Measurements from ENCODE around the gene HNF4A. TPM values are rescaled to one million over a fixed set of nuclear protein-coding genes. Genes with fewer than 3 reads are reported as not detected.

The HNF4A gene
- total RNA-seq, 3 donors from 2014 or later: 125 to 332 (median 237) TPM

GRCh38 chr20:44407402-44408184 is 52.1 kb downstream of the HNF4A start:
- ATAC-seq (peak; percentile 88), DNase-seq (peak; percentile 89 to 91 (median 91))
- Histone ChIP-seq H3K36me3 (ENCODE audit: low read depth) (no peaks in the 10 kb centered on the region), H3K4me3 (no peak overlapping the region), H3K9me3 (no peaks in the 10 kb centered on the region), H3K4me1 (ENCODE audit: low read depth) (peaks cover 41% of the 10 kb centered on the region)
- TF ChIP-seq CTCF (IDR thresholded peaks at IDR 0.05): no peak
- intact Hi-C loops (cut with DNase I, micrococcal nuclease): no loop called here

GRCh38 chr20:44409132-44409600 is 53.7 kb downstream of the HNF4A start:
- no peak for ATAC-seq
- no peak for TF ChIP-seq CTCF (IDR thresholded peaks at IDR 0.05)
- peaks cover 38% of the 10 kb centered on the region for H3K4me1 ChIP-seq (ENCODE audit: low read depth)

GRCh38 chr20:44410583-44411019 is 55.1 kb downstream of the HNF4A start:
- TF ChIP-seq CTCF (IDR thresholded peaks at IDR 0.05): no peak
- no peak for DNase-seq
- intact Hi-C loops (cut with DNase I, micrococcal nuclease): no loop called here

More at GRCh38 chr20:44409132-44409600, 53.7 kb downstream of the HNF4A start:
- DNase-seq: no peak
- Histone ChIP-seq H3K36me3 (ENCODE audit: low read depth) (no peaks in the 10 kb centered on the region), H3K9me3 (no peaks in the 10 kb centered on the region), H3K4me3 (no peak overlapping the region)
- intact Hi-C loops (cut with DNase I, micrococcal nuclease): no loop called here

GRCh38 chr20:44411020-44411756 is 55.7 kb downstream of the HNF4A start:
- no peaks in the 10 kb centered on the region for H3K36me3 ChIP-seq (ENCODE audit: low read depth)
- intact Hi-C loops (cut with DNase I, micrococcal nuclease): no loop called here
- DNase-seq: peak in 2 of 3 donors; percentile 58 to 65
- peaks cover 29% of the 10 kb centered on the region for H3K4me1 ChIP-seq (ENCODE audit: low read depth)
- H3K9me3 ChIP-seq: no peaks in the 10 kb centered on the region
- ATAC-seq: no peak
- TF ChIP-seq CTCF (IDR thresholded peaks at IDR 0.05): no peak
- H3K4me3 ChIP-seq: no peak overlapping the region

More at GRCh38 chr20:44410583-44411019, 55.1 kb downstream of the HNF4A start:
- no peak for ATAC-seq
- Histone ChIP-seq H3K9me3 (no peaks in the 10 kb centered on the region), H3K4me3 (no peak overlapping the region), H3K4me1 (ENCODE audit: low read depth) (peaks cover 33% of the 10 kb centered on the region), H3K36me3 (ENCODE audit: low read depth) (no peaks in the 10 kb centered on the region)

- no peaks in the 10 kb centered on the region for H3K36me3 ChIP-seq (ENCODE audit: low read depth)
- intact Hi-C loops (cut with DNase I, micrococcal nuclease): no loop called here
- peaks cover 26% of the 10 kb centered on the region for H3K4me1 ChIP-seq (ENCODE audit: low read depth)
- ATAC-seq (no peak), DNase-seq (no peak)
- TF ChIP-seq CTCF (IDR thresholded peaks at IDR 0.05): no peak
- H3K9me3 ChIP-seq: no peaks in the 10 kb centered on the region
- no peak overlapping the region for H3K4me3 ChIP-seq
Measured at GRCh38 chr20:44411757-44412401, 56.4 kb downstream of the HNF4A start.

Measured in mucosa of descending colon (tissue), 3 donors.